ENCODE measurements around the gene HOXD11. TPM values are rescaled to one million over a fixed set of nuclear protein-coding genes. Genes with fewer than 3 reads are reported as not detected.

HOXD11 gene
- total and polyA plus RNA-seq, 11 donors: not detected

- intact Hi-C loops (cut with DNase I): loop anchor here in 2 of 10 donors (10.0 kb wide), 1 partner anchor 837 kb away; no protein-coding TSS in a partner anchor
- Histone ChIP-seq H3K4me3 (no peak overlapping the region), H3K27ac (peak overlapping the region in 1 of 12 donors; percentile 86), H3K36me3 (no peaks in the 10 kb centered on the region), H3K9me3 (no peaks in the 10 kb centered on the region), H3K4me1 (peaks cover 0 to 37% (median 14%) of the 10 kb centered on the region in 12 donors), H3K27me3 (peaks cover 89 to 100% (median 98%) of the 10 kb centered on the region in 9 donors)
- ATAC-seq (no peak), DNase-seq (peak in 1 of 5 donors; percentile 13)
- WGBS, 4 donors: 3 to 5% (median 5%) methylated on average over 26 to 31 of the region's 31 CpGs
- TF ChIP-seq POLR2A (IDR thresholded peaks at IDR 0.05) (no peak), CTCF (IDR thresholded peaks at IDR 0.05) (no peak)
These were observed 15.5 kb upstream of the HOXD11 start for GRCh38 chr2:176091329-176092258.

GRCh38 chr2:176092270-176093144 is 14.6 kb upstream of the HOXD11 start, which contains the start of gene HOXD13:
Gene HOXD13 (plus strand): TSS chr2:176092721. CDS start chr2:176092891, 170 bp downstream.
- Histone ChIP-seq H3K4me3 (peak within 1 kb of the TSS in 9 of 12 donors; percentile 7 to 36 (median 24)), H3K36me3 (no peaks in the 10 kb centered on the region), H3K27me3 (peaks cover 90 to 100% (median 98%) of the 10 kb centered on the region in 9 donors), H3K4me1 (peaks cover 4 to 46% (median 23%) of the 10 kb centered on the region in 12 donors), H3K27ac (peak within 1 kb of the TSS in 1 of 12 donors; percentile 86), H3K9me3 (no peaks in the 10 kb centered on the region)
- DNase-seq (peak in 2 of 5 donors; percentile 10 to 61), ATAC-seq (peak in 1 of 4 donors; percentile 17)
- no peak for TF ChIP-seq CTCF (IDR thresholded peaks at IDR 0.05)
- no peak for TF ChIP-seq POLR2A (IDR thresholded peaks at IDR 0.05)
- WGBS, 4 donors: 1 to 4% (median 3%) methylated on average over 26 to 95 of the region's 95 CpGs
- intact Hi-C loops (cut with DNase I): loop anchor here in 2 of 10 donors (10.0 kb wide), 1 partner anchor 838 kb away; no protein-coding TSS in a partner anchor

- H3K27me3 ChIP-seq: peaks cover 89 to 100% (median 98%) of the 10 kb centered on the region in 9 donors
These were observed 13.8 kb upstream of the HOXD11 start for GRCh38 chr2:176093145-176093897.

More at GRCh38 chr2:176093145-176093897, 13.8 kb upstream of the HOXD11 start:
- intact Hi-C loops (cut with DNase I): loop anchor here in 2 of 10 donors (10.0 kb wide), 1 partner anchor 839 kb away; no protein-coding TSS in a partner anchor
- H3K4me3 ChIP-seq: peak overlapping the region in 7 of 12 donors; percentile 12 to 36 (median 26)
- ATAC-seq: no peak
- no peaks in the 10 kb centered on the region for H3K36me3 ChIP-seq
- H3K9me3 ChIP-seq: no peaks in the 10 kb centered on the region
- peak overlapping the region in 1 of 12 donors; percentile 86 for H3K27ac ChIP-seq
- peak in 1 of 5 donors; percentile 60 for DNase-seq
- no peak for TF ChIP-seq POLR2A (IDR thresholded peaks at IDR 0.05)
- no peak for TF ChIP-seq CTCF (IDR thresholded peaks at IDR 0.05)
- H3K4me1 ChIP-seq: peaks cover 0 to 48% (median 22%) of the 10 kb centered on the region in 12 donors
- WGBS, 4 donors: 2 to 4% (median 3%) methylated on average over 30 to 53 of the region's 53 CpGs

Measured in heart left ventricle (tissue), 16 donors.